Neural crest cell (in vitro differentiated cells): ENCODE results near the gene TMEM35A. TPM values are rescaled to one million over a fixed set of nuclear protein-coding genes. Genes with fewer than 3 reads are reported as not detected.

Experiments
- DNase-seq: peaks from one replicate; pipeline ENCODE4 v3.0.0; 2021; ENCODE audit warnings: low read depth, mixed read lengths, low spot score
- H3K27ac Mint-ChIP-seq: one replicate; pipeline ENCODE4 v1.8.0; 2021; ENCODE audit warnings: mild to moderate bottlenecking, mixed read lengths; ENCODE audit not compliant: unreplicated experiment
- H3K27me3 Mint-ChIP-seq: 2 replicates; pipeline ENCODE4 v1.8.0; 2021; ENCODE audit warnings: low read depth, mild to moderate bottlenecking, mixed read lengths
- H3K36me3 Mint-ChIP-seq: 2 replicates; pipeline ENCODE4 v1.8.0; 2021; ENCODE audit warnings: low read depth, mild to moderate bottlenecking, mixed read lengths
- H3K4me1 Mint-ChIP-seq: 2 replicates; pipeline ENCODE4 v1.8.0; 2021; ENCODE audit warnings: mixed read lengths
- H3K4me3 Mint-ChIP-seq: one replicate; pipeline ENCODE4 v1.8.0; 2021; ENCODE audit warnings: mild to moderate bottlenecking, mixed read lengths
- H3K9me3 Mint-ChIP-seq: 2 replicates; pipeline ENCODE4 v1.8.0; 2021; ENCODE audit warnings: mixed read lengths
- CTCF ChIP-seq: fragments of 200-600 bp; sonication (generic); conservative IDR thresholded peaks from 2 replicates; pipeline ENCODE4 v1.5.0; 2021; ENCODE audit warnings: antibody characterized with exemption, mild to moderate bottlenecking
- total RNA-seq: library from RNA; stranded (reverse); gene quantifications from 2 replicates; pipeline ENCODE4 v1.2.1, GENCODE V29; 2021

TMEM35A gene
- total RNA-seq, 1 donor from 2014 or later, result 8.7 TPM

GRCh38 chrX:101117701-101118100 lies 39.0 kb downstream of the TMEM35A start:
- H3K27ac Mint-ChIP-seq, result no peak overlapping the region
- H3K9me3 Mint-ChIP-seq, result peaks cover 2% of the 10 kb centered on the region
- DNase-seq, result no peak
- no peaks in the 10 kb centered on the region for H3K4me1 Mint-ChIP-seq
- no peak overlapping the region for H3K4me3 Mint-ChIP-seq
- peaks cover 22% of the 10 kb centered on the region for H3K36me3 Mint-ChIP-seq
- no peak for TF ChIP-seq CTCF
- H3K27me3 Mint-ChIP-seq, result no peaks in the 10 kb centered on the region

- Mint-ChIP-seq H3K27ac (no peak overlapping the region), H3K27me3 (no peaks in the 10 kb centered on the region), H3K4me1 (no peaks in the 10 kb centered on the region), H3K9me3 (peaks cover 2% of the 10 kb centered on the region), H3K4me3 (no peak overlapping the region), H3K36me3 (peaks cover 21% of the 10 kb centered on the region)
- DNase-seq, result no peak
- TF ChIP-seq CTCF, result no peak
These were observed 57.6 kb downstream of the TMEM35A start for GRCh38 chrX:101136235-101136634.

Other genes starting within 250 kb of the TMEM35A start
- gene NOX1, start 204.5 kb upstream of the TMEM35A start, total RNA-seq, result not detected in 2 replicates
- 0.41 and 0.51 TPM in 2 replicates for gene XKRX, start 150.0 kb upstream of the TMEM35A start, total RNA-seq
- gene ARL13A, start 109.2 kb upstream of the TMEM35A start, total RNA-seq, result not detected in 2 replicates
- 15.7 and 17.1 TPM in 2 replicates for gene TRMT2B, start 26.8 kb upstream of the TMEM35A start, total RNA-seq
- gene CENPI, start 19.3 kb downstream of the TMEM35A start, total RNA-seq, result 39.8 TPM in 2 replicates
- gene DRP2, start 140.9 kb downstream of the TMEM35A start, total RNA-seq, result 2.4 and 2.9 TPM in 2 replicates
- gene TAF7L, start 212.5 kb downstream of the TMEM35A start, total RNA-seq, result 0.19 TPM in 1 of 2 replicates, not detected in the other